ENCODE measurements around the gene PLAGL1. TPM values are rescaled to one million over a fixed set of nuclear protein-coding genes. Genes with fewer than 3 reads are reported as not detected.

The PLAGL1 gene
- total and polyA plus RNA-seq, 2 of the 13 experiments (the other 11 are each of a cell fraction or from before 2014, with no cell fraction given): 0.60 to 2.3 TPM

GRCh38 chr6:143902827-143903226, 105.2 kb downstream of the PLAGL1 start:
- Histone ChIP-seq H3K79me2 (ENCODE audit: insufficient read depth, low read length) (no peaks in the 10 kb centered on the region), H3K4me1 (ENCODE audit: insufficient read depth, low read length) (no peaks in the 10 kb centered on the region), H3K27ac (ENCODE audit: extremely low read length, insufficient read depth, low read length) (no peak overlapping the region), H3K9me3 (ENCODE audit: low read length) (no peaks in the 10 kb centered on the region), H3K36me3 (replicated peaks in 1 of 2; ENCODE audit: control insufficient read depth in 1 of 2, insufficient read depth in 2 of 2, low read length in 2 of 2) (no peaks in the 10 kb centered on the region), H4K20me1 (ENCODE audit: insufficient read depth, low read length) (no peaks in the 10 kb centered on the region), H3K4me2 (ENCODE audit: low read depth, low read length) (no peak overlapping the region), H3K4me3 (replicated peaks in 1 of 3; ENCODE audit: insufficient read depth in 1 of 3, low read depth in 2 of 3, low read length in 3 of 3) (no peak overlapping the region), H2AFZ (ENCODE audit: low read length) (no peak overlapping the region), H3K9ac (ENCODE audit: insufficient read depth, low read depth, low read length) (no peak overlapping the region), H3K27me3 (ENCODE audit: control insufficient read depth in 1 of 2, insufficient read depth in 2 of 2, low read length in 2 of 2) (0 out of 5 replicates have a peak, but pooled peaks cover 0 to 4% of the 10 kb centered on the region in 2 experiments)
- DNase-seq (ENCODE audit: low spot score): no peak
- ATAC-seq: no peak
- 56% methylated on average over 2 of the region's 2 CpGs for WGBS (ENCODE audit: low lambda C conversion rate)
- intact Hi-C loops (cut with micrococcal nuclease; ENCODE audit: unreplicated experiment): no loop called here
- CTCF ChIA-PET (ENCODE audit: low intra/inter-chr PET ratio, low total read pairs): no interaction called here
- in situ Hi-C loops (cut with HindIII; ENCODE audit: extremely low pct_ligation_motif_present, low pct_unique_long_range_greater_than_20kb): no loop called here
- no peak for FAIRE-seq
- no TSS peak for BruUV-seq (replicated peaks)
- POLR2A ChIA-PET: no interaction called here
- no peak for TF ChIP-seq NFE2L2 (IDR thresholded peaks at IDR 0.05; ENCODE audit: low read length)
- no peak for TF ChIP-seq ZMAT3 (CRISPR knock-in tag; conservative IDR thresholded peaks at IDR 0.05)
- TF ChIP-seq CEBPG (CRISPR knock-in tag; IDR thresholded peaks at IDR 0.05): no peak
- TF ChIP-seq RFXAP (CRISPR knock-in tag; IDR thresholded peaks at IDR 0.05; ENCODE audit: borderline replicate concordance): no peak
- TF ChIP-seq ZBTB7B (CRISPR knock-in tag; IDR thresholded peaks at IDR 0.05): no peak
- TF ChIP-seq TEF (CRISPR knock-in tag; IDR thresholded peaks at IDR 0.05): no peak
- no peak for TF ChIP-seq ZNF101 (CRISPR knock-in tag; IDR thresholded peaks at IDR 0.05; ENCODE audit: borderline replicate concordance, low read depth)
- TF ChIP-seq ZNF225 (CRISPR knock-in tag; IDR thresholded peaks at IDR 0.05): no peak
- no peak for TF ChIP-seq FOXK1 (CRISPR knock-in tag; IDR thresholded peaks at IDR 0.05; ENCODE audit: borderline replicate concordance, low read depth)
- no peak for TF ChIP-seq ZNF589 (CRISPR knock-in tag; conservative IDR thresholded peaks at IDR 0.05)
- TF ChIP-seq GFI1 (CRISPR knock-in tag; IDR thresholded peaks at IDR 0.05; ENCODE audit: borderline replicate concordance): no peak
- no peak for TF ChIP-seq CHCHD3 (CRISPR knock-in tag; IDR thresholded peaks at IDR 0.05)
- TF ChIP-seq RAD21 (CRISPR knock-in tag; IDR thresholded peaks at IDR 0.05): no peak
- no peak for TF ChIP-seq ZSCAN21 (CRISPR knock-in tag; IDR thresholded peaks at IDR 0.05; ENCODE audit: borderline replicate concordance)
